H7 (cell line): Measurements from ENCODE around the gene GAGE10. TPM values are rescaled to one million over a fixed set of nuclear protein-coding genes. Genes with fewer than 3 reads are reported as not detected.
"Not testable (repeated sequence)": the region's sequence is repeated elsewhere in the genome, so short reads cannot be mapped to it uniquely, and the experiment has no call there.

ENCODE experiments used
- DNase-seq: peaks from one replicate; pipeline ENCODE4 v3.0.0; 2012
- H3K27me3 ChIP-seq: 2 replicates; pipeline ENCODE4 v1.6.0; 2011; ENCODE audit warnings: mild to moderate bottlenecking, low read length; ENCODE audit not compliant: control insufficient read depth, insufficient read depth
- H3K36me3 ChIP-seq: replicated peaks from 2 replicates; pipeline ENCODE4 v1.5.1; 2011; ENCODE audit warnings: low read length; ENCODE audit not compliant: control insufficient read depth, insufficient read depth
- H3K4me3 ChIP-seq: 2 replicates; pipeline ENCODE4 v1.5.1; 2011; ENCODE audit warnings: low read depth, mild to moderate bottlenecking, control low read depth, low read length, moderate library complexity; ENCODE audit not compliant: insufficient read depth
- total RNA-seq: library from RNA; depleted of rRNA; stranded (reverse); fragments of >200 nt; shearing (Covaris generic); gene quantifications from 2 replicates; pipeline ENCODE4 v1.2.3, GENCODE V29; 2014; rRNA removed

Gene GAGE10
- total RNA-seq, 1 experiment from 2014 or later, result not detected

DNA sequence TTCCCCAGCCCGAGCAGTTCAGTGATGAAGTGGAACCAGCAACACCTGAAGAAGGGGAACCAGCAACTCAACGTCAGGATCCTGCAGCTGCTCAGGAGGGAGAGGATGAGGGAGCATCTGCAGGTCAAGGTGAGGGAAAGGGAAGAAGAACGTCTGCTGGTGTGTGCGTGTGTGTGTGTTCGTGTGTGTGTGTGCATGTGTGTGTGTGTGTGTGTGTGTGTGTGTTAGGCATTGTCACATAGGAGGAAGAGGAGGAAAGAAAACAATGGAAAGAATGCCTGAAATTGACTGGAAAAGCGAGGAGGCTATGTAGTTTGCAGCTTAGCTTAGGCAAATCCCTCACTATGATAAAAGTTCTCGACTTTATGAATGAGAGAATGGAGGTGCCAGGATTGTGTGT lies 20.3 kb downstream of the GAGE10 start:
- DNase-seq, H3K27me3 ChIP-seq, H3K36me3 ChIP-seq, H3K4me3 ChIP-seq: not testable (repeated sequence)

DNA sequence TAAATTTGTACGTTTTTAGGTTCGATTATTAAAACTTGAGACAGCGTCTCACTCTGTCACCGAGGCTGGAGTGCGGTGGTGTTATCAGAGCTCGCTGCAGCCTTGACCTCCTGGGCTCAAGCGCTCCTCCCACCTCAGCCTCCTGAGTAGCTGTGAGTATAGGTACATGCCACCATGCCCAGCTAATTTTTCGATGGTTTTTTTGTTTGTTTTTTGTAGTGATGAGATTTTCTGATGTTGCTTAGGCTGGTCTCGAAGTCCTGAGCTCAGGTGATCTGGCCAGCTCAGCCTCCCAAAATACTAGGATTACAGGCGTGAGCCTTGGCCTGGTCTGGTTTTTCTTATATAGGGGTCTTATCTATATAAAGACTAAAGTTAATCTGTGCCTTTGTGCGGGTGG lies 27.0 kb downstream of the GAGE10 start:
- H3K27me3 ChIP-seq, H3K4me3 ChIP-seq, DNase-seq, H3K36me3 ChIP-seq: not testable (repeated sequence)

DNA sequence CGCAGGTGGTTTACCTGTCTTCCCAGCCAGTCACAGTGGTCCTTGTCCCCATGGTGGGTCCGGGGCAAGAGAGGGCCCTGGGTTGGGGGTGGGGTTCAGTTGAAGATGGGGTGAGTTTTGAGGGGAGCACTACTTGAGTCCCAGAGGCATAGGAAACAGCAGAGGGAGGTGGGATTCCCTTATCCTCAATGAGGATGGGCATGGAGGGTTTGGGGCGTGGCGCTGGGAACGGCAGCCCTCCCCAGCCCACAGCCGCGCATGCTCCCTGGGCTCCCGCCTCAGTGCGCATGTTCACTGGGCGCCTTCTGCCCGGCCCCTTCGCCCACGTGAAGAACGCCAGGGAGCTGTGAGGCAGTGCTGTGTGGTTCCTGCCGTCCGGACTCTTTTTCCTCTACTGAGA lies 27.8 kb downstream of the GAGE10 start, which contains the start of gene GAGE13:
GAGE13 (plus strand) TSS at position 301 of the 400 bp plus-strand sequence. CDS start 1,156 bp downstream, outside the sequence.
- not testable (repeated sequence) for H3K27me3 ChIP-seq, DNase-seq, H3K36me3 ChIP-seq, H3K4me3 ChIP-seq

DNA sequence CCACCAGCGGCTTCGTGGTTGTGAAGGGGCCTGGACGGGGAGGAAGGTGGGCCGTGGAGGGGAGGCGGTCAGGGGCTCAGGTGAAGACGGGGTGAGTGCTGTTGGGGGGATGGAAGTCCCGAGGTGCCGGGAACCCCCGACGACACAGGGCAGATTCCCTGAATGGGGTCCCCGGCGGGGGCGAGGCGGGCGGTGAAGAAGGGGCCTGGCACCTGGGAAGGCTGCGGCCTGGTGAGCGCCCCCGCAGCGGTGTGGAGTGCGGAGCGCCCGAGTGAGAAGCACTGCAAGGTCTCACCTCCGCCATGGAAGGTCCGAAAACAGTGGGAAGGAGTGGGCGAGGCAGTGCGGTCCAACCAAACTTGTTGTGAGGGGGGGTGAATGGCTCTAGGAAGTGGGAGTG lies 28.4 kb downstream of the GAGE10 start:
- H3K27me3 ChIP-seq, H3K36me3 ChIP-seq, H3K4me3 ChIP-seq, DNase-seq: not testable (repeated sequence)

DNA sequence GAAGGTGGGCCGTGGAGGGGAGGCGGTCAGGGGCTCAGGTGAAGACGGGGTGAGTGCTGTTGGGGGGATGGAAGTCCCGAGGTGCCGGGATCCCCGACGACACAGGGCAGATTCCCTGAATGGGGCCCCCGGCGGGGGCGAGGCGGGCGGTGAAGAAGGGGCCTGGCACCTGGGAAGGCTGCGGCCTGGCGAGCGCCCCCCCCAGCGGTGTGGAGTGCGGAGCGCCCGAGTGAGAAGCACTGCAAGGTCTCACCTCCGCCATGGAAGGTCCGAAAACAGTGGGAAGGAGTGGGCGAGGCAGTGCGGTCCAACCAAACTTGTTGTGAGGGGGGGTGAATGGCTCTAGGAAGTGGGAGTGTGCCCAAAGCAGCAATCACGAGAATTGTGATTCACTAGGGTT lies 38.0 kb downstream of the GAGE10 start:
- not testable (repeated sequence) for H3K36me3 ChIP-seq, DNase-seq, H3K4me3 ChIP-seq, H3K27me3 ChIP-seq

DNA sequence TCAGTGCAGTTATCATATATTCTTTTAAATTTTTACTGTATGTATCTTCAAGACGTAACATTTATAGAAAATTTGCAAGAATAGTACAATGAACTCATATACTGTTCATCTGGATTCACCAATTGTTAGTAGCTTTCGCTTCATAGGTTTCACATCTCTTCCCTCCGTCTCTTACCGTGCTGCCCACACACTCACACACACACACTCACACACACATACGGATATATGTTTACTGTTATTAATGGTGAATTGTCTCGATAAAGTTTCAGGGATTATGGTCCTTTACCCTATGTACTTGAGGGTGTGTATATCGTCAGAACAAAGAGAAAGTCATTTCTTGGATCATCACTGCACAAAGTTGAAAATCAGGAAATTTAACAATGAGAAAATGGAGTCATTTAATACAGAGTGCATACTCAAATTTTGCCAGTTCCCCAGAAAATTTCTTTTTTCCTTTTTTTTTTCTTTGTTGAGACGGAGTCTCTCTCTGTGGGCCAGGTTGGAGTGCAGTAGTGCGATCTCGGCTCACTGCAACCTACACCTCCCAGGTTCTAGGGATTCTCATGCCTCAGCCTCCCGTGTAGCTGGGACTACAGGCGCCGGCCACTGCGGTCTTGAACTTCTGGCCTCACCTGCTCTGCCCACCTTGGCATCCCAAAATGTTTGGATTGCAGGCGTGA lies 41.2 kb downstream of the GAGE10 start:
- H3K27me3 ChIP-seq, H3K36me3 ChIP-seq, H3K4me3 ChIP-seq, DNase-seq: not testable (repeated sequence)

DNA sequence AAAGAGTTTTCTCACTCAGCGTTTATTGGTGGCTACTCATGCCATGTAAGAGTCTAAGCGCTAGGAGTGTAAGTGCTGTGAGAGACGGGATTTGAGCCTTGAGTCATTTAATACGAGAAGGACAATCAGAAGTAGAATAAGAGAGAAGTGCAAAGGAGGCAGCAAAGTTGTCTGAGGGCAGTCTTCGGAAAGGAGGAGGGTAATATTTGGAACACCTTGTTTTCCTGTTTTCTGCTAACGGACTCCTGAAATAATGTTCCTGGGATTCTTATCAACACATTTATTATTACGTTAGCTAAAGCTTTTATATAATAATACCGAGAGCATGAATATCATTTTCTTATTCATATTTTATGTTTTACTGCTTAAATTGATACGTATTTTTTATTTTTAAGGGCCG lies 42.0 kb downstream of the GAGE10 start:
- H3K36me3 ChIP-seq, H3K27me3 ChIP-seq, H3K4me3 ChIP-seq, DNase-seq: not testable (repeated sequence)

DNA sequence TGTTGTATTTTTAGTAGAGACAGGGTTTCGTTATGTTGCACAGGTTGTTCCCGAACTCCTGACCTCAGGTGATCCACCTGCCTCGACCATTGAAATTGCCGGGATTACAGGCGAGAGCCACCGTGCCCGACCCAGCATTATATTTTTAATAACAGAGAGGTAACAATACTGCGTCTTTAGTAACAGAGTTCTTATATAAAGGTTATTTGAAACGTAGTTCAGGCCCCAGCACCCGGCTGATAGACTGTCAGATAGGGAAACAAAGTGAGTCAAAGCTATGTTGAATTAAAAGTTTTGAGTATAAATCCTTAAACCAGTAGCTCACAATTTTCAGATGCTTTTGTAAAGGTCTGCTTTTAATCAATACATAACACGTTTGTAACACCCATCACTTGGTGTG lies 42.7 kb downstream of the GAGE10 start:
- not testable (repeated sequence) for DNase-seq, H3K4me3 ChIP-seq, H3K27me3 ChIP-seq, H3K36me3 ChIP-seq

Other genes starting within 250 kb of the GAGE10 start
- gene CCDC120, start 244.6 kb upstream of the GAGE10 start, total RNA-seq, result 4.7 and 5.8 TPM in 2 replicates
- gene PRAF2, start 229.6 kb upstream of the GAGE10 start, total RNA-seq, result 6.3 and 6.7 TPM in 2 replicates
- 28.5 and 33.6 TPM in 2 replicates for gene WDR45, start 223.8 kb upstream of the GAGE10 start, total RNA-seq
- gene GPKOW, start 179.9 kb upstream of the GAGE10 start, total RNA-seq, result 24.4 and 31.4 TPM in 2 replicates
- 0.21 and 1.00 TPM in 2 replicates for gene MAGIX, start 140.9 kb upstream of the GAGE10 start, total RNA-seq
- gene PLP2, start 131.7 kb upstream of the GAGE10 start, total RNA-seq, result 1.1 and 1.5 TPM in 2 replicates
- gene PRICKLE3, start 117.3 kb upstream of the GAGE10 start, total RNA-seq, result 8.9 and 13.9 TPM in 2 replicates
- 1.7 and 1.9 TPM in 2 replicates for gene SYP, start 103.5 kb upstream of the GAGE10 start, total RNA-seq
- 0.55 and 2.1 TPM in 2 replicates for gene CACNA1F, start 70.3 kb upstream of the GAGE10 start, total RNA-seq
- 11.1 and 13.7 TPM in 2 replicates for gene CCDC22, start 68.2 kb upstream of the GAGE10 start, total RNA-seq
- gene FOXP3, start 38.9 kb upstream of the GAGE10 start, total RNA-seq, result 0.14 and 0.37 TPM in 2 replicates
- gene PPP1R3F, start 33.9 kb upstream of the GAGE10 start, total RNA-seq, result 8.9 and 16.4 TPM in 2 replicates
- gene GAGE12J, start 18.4 kb downstream of the GAGE10 start, total RNA-seq, result not detected in 2 replicates
- not detected in 2 replicates for gene GAGE13, start 27.9 kb downstream of the GAGE10 start, total RNA-seq
- not detected in 2 replicates for gene GAGE12C, start 228.5 kb downstream of the GAGE10 start, total RNA-seq
- gene GAGE12D, start 238.1 kb downstream of the GAGE10 start, total RNA-seq, result not detected in 2 replicates
- not detected in 2 replicates for gene GAGE12E, start 247.6 kb downstream of the GAGE10 start, total RNA-seq